Hematopoietic multipotent progenitor cell (in vitro differentiated cells): ENCODE data around the gene DOCK9. TPM values are rescaled to one million over a fixed set of nuclear protein-coding genes. Genes with fewer than 3 reads are reported as not detected.

Experiments used
- DNase-seq, 3 donors: peaks; one replicate each; pipeline ENCODE4 v3.0.0-alpha.2; 2011 to 2015; ENCODE audit warnings: low read depth in 2 of 3, low spot score in 2 of 3
- total RNA-seq: library from RNA; depleted of rRNA; stranded (reverse); fragments of >200 nt; gene quantifications from one replicate; pipeline ENCODE4 v1.2.3, GENCODE V29; 2012

The DOCK9 gene
- total RNA-seq, 1 donor: 0.54 TPM

- DNase-seq: no peak
Observed at GRCh38 chr13:98803111-98803561, 174.7 kb downstream of the DOCK9 start.

GRCh38 chr13:98802559-98802958 is 175.3 kb downstream of the DOCK9 start:
- DNase-seq: no peak

DNA sequence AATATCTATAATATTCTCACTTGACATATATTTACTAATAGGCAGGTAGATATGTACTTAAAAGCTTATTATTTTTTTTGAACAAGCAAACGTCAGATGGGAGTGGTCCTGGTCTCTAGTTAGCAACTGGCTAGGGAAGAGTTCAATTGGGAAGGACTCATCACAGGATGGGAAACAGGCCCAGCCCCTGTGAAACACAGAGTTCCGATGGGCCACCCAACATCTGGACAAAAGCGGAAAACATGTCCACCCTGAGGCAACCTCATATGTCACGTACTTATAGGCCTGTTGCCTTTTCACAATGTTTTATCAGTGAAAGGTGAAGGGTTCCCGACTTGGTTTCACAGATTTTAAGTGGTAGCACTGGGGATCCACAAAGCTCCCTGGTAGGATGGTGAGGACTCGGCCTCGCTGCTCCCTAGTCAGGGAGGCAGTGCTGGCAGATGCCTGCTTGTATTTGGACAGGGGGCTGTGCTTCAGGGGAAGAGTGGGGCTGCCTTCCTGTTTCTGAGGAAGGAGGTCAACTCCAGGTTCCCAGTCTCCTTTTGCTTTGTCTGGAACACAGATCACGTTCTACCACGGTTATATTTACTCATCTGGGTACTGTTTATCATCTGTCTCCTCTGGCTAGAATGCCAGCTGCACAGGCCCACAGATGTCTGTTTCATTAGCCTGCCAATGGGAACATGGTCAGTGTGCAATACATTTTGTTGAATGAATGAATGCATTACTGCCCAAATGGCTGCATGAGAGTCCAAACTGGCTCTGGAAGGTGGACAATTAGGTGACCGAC is 176.0 kb downstream of the DOCK9 start:
- no peak for DNase-seq

- no peak for DNase-seq
Observed at GRCh38 chr13:98800078-98800477, 177.8 kb downstream of the DOCK9 start.

GRCh38 chr13:98798849-98799645 is 178.8 kb downstream of the DOCK9 start:
- no peak for DNase-seq

- no peak for DNase-seq
Observed at GRCh38 chr13:98797456-98797855, 180.4 kb downstream of the DOCK9 start.

DNA sequence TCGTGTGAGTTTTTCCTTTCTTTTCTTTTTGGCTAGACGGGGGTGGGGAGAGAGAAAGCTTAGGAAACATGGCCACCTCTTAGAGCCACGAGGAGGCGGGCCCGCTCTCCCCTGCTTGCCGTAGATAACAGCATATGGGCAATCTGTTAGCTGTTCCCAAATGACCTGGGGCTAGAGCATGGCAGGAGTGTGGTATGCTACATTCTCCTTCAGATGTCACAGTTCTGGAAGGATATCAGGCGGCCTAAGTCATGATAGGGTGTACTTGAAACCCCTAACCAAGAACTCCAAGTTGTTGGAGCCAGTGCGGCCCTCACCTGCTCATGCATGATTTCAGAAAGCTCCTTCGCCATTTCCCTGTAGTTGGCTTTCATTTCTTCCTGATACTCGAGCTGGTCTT is 181.1 kb downstream of the DOCK9 start:
- DNase-seq: no peak

- no peak for DNase-seq
Observed at GRCh38 chr13:98796191-98796590, 181.7 kb downstream of the DOCK9 start.

DNA sequence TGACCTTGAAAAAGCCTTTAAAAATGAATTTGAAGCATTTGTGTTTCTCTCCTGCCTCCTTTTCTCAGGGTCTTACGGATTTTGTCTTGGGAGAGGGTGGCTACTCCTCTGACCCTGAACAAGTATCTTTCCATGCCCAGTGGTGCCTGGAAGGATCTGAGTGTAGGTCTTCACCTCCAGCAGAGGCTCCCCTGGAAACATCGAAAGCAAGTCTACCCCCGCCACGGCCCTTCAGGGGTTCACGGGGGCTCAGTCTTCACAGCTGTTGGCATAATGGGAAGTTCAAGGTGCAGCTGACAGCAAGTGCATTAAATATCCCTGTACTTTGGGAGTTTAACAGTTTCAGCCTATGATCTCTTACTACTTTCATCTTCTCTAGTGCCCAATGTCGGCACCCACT is 182.6 kb downstream of the DOCK9 start:
- no peak for DNase-seq

DNA sequence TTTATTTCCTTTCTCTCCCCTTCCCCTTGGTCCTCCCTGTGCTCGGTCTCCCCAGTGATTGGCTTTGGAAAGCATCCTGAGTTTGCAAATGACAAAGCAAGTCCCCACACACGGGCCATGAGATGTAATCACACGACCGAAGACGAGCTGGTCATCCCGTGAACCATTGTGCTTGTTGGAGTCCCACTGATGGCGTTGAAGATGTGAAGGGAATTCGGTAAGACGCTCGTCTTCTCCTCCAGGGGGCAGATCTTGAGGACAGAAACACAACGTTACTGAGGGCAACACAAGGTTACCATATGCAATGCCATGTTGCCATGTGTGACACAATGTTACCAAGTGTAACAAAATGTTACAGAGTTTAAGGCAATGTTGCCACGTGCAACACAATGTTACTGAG is 183.4 kb downstream of the DOCK9 start:
- DNase-seq: no peak

GRCh38 chr13:98792785-98793495 is 184.9 kb downstream of the DOCK9 start:
- no peak for DNase-seq

DNA sequence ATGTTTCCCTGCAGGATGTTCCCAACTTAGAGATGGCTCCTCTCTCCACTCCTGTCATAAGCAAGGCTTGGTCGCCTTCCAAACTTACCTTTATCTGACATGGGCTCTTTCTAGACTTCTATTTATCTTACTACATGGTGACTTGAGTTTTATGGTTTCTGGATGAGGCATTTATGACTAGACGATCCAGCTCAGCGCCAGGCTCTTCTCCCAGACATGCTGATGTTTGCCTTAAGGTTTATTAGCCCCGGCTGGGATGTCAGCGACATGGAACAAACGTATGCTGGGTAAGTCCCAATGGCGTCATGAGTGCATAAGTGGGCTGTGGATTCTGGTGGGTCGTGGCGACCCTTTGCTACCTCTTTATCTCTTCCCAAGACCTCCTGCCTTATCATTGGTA is 185.5 kb downstream of the DOCK9 start:
- no peak for DNase-seq

DNA sequence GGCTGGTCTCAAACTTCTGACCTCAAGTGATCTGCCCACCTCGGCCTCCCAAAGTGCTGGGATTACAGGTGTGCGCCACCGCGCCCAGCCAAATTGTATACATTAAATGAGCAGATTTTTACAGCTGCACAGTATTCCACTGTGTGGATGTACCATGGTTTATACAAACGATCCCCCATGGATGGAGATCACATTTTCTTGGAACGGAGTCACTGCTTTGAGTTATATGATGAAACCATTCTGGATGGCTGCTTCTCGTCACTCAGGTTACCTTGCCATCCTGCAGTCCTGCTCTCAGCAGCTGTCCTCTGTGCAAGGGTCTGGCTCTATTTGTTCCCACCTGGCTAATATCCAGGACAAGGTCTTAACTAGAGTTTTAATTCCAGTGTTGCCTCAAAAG is 186.3 kb downstream of the DOCK9 start:
- no peak for DNase-seq

DNA sequence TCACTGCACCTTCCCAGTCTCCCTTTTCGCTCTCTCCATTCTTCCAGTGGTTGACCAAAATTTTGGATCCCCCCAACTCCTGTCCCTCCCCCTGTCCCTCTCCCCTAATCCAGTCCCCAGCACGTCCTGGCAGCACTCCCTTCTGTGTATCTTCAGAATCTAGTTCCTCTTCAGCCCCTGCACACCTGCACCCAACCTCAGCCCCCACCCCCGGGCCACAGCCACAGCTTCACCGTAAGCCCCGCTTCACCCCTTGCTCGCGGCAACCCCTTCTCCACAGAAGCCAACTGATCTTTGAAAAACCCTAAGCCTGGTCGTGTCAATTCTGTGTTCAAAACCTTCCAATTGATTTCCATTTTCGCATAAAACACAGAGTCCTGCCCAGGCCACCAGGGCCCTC is 189.9 kb downstream of the DOCK9 start:
- DNase-seq: no peak

DNA sequence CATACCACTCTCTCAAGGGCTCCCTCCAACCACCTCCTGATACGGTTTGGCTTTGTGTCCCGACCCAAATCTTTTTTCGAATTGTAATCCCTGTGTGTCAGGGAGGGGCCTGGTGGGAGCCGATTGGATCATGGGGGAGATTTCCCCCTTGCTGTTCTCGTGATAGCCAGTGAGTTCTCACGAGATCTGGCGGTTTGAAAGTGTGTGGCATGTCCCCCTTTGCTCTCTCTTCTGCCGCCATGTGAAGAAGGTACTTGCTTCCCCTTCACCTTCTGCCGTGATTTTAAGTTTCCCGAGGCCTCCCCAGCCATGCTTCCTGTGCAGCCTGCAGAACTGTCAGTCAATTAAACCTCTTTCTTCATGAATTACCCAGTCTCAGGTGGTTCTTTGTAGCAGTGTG is 190.7 kb downstream of the DOCK9 start:
- no peak for DNase-seq

DNA sequence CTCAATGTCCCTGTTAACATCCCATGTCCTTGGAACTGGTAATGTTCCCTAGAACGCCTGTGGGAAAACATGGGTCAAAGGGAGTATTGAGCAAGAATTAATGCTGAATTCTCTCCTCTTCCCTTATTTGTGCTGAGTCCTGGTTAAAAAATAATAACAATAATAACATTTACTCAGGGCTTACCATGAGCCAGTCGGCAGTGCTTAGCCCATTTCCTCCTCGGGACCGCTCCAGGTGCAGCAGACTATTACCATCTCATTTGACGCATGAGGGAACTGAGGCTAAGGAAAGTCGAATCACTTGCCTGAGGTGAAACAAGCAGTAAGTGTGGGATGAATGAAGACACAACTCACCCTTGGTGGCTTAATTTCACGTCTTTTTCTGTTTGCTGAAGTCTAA is 191.8 kb downstream of the DOCK9 start:
- no peak for DNase-seq

DNA sequence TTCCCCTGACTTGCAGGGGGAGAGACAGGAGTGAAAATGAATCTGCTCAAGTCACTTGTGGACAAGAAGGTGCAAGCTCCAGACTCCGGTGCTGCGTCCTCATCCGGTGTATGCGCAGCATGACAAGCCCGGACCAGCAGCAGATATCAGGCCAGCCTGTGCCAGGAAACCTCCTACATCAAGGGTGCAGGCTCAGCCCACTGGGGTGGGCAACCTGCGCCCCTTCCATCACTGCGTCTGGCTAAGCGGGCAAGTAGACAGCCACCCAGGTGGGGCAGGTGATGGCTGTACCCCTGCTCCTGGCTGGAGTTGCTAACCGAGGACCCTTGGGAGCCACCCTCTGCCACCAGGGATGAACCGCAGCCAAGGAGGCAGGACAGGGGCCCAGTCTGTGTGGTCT is 192.5 kb downstream of the DOCK9 start:
- DNase-seq: no peak

- no peak for DNase-seq
Observed at GRCh38 chr13:98784666-98785065, 193.2 kb downstream of the DOCK9 start.

DNA sequence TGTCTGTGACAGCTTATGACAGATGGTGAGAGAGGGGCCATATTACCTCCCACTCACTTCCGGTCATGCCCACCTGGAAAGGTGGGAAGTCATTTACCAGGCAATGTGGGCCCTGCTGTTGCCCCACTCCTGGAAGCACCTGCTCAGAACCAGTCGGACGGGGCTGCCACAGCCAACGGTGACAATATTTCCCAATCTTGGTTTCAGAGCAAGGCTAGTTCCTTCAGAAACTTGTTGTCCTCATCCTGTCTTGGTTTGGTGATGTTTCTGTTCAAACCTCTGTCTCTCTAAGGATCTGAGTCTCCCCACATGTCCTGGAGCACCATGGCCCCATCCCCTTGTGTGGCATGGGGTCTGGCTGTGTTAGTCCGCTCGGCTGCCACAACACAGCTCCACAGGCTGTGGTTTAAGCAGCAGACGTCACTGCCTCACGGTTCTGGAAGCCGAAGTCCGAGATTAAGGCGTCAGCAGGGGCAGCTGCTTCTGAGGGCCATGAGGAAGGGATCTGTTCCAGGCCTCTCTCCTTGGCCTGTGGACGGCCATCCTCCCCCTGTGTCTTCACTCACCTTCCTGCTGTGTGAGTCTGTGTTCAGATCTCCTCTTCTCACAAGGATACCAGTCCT is 193.9 kb downstream of the DOCK9 start:
- DNase-seq: no peak

DNA sequence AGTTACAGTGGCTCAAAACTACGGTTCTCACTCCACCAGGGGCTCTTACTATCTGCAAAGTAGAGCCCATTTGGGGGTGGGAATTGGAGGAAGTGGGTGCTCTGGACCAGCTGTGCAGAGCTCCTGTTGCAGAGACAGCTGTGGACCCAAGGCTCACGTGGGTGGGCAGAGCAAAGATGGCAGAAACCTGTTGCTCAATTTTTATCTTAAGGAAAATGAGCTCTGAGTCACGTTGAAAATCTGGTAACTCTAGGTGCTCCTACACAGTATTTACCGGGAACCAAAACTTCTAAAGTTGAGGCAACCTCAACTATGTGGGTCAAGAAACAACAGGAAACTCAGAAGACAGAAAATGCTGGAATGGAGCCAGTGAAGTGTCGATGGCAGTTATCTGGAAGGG is 195.2 kb downstream of the DOCK9 start:
- no peak for DNase-seq

- DNase-seq: no peak
Observed at GRCh38 chr13:98781905-98782304, 196.0 kb downstream of the DOCK9 start.
